Putamen (tissue), 1 donor: ENCODE measurements around the gene LITAF.
"Not testable (repeated sequence)": the region's sequence is repeated elsewhere in the genome, so short reads cannot be mapped to it uniquely, and the experiment has no call there.

Source experiments
- DNase-seq: peaks from one replicate; pipeline ENCODE4 v3.0.0-alpha.2; 2016; ENCODE audit warnings: low spot score

The LITAF gene

GRCh38 chr16:11620243-11621003 lies 33.7 kb upstream of the LITAF start:
- no peak for DNase-seq

DNA sequence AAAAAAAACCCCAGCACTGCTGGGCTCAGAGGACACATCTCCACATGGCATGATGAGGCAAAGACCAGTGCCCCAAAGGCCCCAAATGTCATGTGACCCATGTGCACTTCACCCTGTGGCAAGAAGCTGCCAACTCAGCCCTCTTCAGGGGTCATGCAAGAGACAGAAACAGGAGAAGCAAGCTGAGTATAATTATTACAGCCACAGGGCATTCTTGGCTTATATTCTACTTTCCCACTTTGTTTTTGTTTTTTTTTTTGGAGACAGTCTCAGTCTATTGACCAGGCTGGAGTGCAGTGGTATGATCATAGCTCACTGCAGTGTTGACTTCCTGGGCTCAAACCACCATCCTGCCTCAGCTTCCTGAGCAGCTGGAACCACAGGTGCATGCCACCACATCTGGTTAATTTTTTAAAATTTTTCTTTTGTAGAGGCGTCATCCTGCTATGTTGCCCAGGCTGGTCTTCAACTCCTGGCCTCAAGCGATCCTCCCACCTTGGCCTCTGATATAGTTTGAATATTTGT lies 32.7 kb upstream of the LITAF start:
- no peak for DNase-seq

DNA sequence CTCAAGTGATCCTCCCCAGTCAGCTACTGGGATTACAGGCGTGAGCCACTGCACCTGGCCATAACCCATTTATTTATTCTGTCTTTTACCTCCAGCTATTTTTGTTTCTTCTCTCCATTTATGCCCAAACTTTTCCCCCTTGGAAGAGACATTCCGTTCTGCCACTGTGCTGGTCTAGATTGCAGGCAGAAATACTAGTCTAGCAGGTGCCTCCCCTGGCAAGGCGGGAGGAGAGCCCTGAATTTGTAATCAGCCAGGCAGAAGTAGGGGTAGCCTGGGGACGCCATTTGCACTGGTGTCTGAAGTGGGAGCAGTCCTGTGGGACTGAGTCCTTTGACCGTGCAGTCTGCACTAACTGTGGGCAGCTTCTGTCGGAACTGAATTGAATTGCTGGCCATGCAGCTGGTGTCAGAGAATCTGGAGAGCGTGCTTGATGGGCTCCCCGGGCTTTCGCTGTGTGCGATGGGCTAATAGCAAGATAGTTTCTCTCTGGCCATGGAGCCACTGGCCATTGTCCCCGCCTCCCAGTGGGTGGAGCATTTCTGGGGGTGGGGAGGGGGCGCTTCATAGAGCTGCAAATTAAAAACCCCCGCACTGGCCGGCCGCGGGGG lies 31.5 kb upstream of the LITAF start:
- DNase-seq: no peak

GRCh38 chr16:11615748-11616447 lies 29.2 kb upstream of the LITAF start:
- no peak for DNase-seq

DNA sequence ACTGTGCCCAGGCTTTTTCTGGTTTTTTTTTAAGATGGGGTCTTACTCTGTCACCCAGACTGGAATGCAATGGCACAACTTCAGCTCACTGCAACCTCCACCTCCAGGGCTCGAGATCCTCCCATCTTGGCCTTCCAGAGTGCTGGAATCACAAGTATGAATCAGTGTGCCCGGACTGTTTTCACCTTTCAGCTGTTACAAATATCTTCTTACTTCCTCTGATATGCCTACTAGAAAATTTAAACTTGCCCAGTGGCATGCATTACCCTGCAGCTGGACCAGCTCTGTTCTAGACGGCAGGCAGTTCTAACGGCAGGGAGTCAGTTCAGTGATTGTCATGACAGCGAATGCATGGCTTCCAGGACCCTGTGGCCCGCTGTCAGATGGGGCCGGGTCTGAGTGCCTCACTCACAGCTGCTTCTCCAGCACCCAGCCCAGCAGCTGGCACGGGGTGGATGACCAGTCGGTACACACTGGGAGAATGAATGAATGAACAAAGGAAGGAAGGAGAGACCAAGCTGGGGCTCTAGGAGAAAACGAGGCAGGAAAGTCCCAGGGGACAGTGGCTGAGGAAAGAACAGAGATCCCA lies 28.0 kb upstream of the LITAF start:
- no peak for DNase-seq

GRCh38 chr16:11613381-11614303 lies 26.9 kb upstream of the LITAF start:
- DNase-seq: no peak

- no peak for DNase-seq
Observed at GRCh38 chr16:11612665-11613025, 25.9 kb upstream of the LITAF start.

GRCh38 chr16:11611871-11612664 lies 25.3 kb upstream of the LITAF start:
- no peak for DNase-seq

- DNase-seq: no peak
Observed at GRCh38 chr16:11610580-11610979, 23.9 kb upstream of the LITAF start.

- no peak for DNase-seq
Observed at GRCh38 chr16:11610121-11610505, 23.4 kb upstream of the LITAF start.

- no peak for DNase-seq
Observed at GRCh38 chr16:11609474-11610120, 22.9 kb upstream of the LITAF start.

DNA sequence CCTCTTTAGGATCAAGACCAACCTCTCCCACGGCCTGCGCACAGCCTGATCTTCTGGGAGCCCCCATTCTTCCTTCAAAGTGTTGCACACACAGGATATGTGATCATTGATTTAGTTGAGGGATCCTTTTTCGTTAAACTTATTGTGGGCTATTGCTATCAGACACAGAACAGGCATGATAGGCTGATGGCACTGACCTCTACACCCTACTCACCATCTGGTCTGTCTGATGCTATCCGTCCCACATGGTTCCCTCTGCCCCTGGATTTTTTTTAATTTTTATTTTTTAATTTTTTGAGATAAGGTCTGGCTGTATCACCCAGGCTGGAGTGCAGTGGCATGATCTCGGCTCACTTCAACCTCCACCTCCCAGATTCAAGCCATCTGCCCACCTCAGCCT lies 19.2 kb upstream of the LITAF start:
- no peak for DNase-seq

- DNase-seq: no peak
Observed at GRCh38 chr16:11605564-11605886, 18.8 kb upstream of the LITAF start.

- no peak for DNase-seq
Observed at GRCh38 chr16:11604783-11605563, 18.3 kb upstream of the LITAF start.

GRCh38 chr16:11604296-11604695 lies 17.6 kb upstream of the LITAF start:
- DNase-seq: not testable (repeated sequence)

DNA sequence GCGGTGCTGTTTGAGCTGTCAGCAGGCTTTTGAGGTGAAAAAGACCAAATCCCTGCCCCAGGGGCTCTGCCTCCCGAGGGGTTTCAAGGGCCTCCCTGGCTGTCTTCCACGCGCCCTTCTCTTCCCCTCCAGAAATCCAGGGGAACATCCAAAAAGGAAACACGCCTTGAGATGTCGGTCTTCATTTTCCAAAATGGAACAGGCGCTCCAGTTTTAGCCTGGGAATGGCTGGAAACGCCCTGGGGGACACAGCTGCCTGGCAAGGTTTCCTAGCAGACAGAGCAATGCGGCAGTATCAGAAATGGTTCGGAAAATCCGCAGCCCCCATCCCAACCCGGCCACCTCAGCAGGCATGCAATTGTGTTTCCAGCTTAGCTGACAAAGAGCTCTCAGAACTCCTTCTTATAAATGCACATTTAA lies 16.6 kb upstream of the LITAF start:
- DNase-seq: no peak

GRCh38 chr16:11602321-11602720 lies 15.6 kb upstream of the LITAF start:
- no peak for DNase-seq

DNA sequence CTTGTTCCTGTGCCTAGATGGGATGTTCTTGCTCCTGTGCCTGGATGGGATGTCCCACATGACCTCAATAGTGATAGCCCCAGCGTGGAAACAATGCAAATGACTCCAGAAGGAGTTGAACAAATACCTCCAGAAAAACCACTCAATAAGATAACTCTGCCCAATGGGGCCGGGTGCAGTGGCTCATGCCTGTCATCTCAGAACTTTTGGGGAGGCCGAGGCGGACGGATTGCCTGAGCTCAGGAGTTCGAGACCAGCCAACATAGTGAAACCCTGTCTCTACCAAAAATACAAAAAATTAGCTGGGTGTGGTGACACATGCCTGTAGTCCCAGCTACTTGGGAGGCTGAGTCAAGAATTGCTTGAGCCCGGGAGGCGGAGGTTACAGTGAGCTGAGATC lies 15.2 kb upstream of the LITAF start:
- DNase-seq: no peak

- no peak for DNase-seq
Observed at GRCh38 chr16:11601425-11601824, 14.7 kb upstream of the LITAF start.

GRCh38 chr16:11599579-11599978 lies 12.9 kb upstream of the LITAF start:
- no peak for DNase-seq
